ENCODE results near the gene PLEKHM3. TPM values are rescaled to one million over a fixed set of nuclear protein-coding genes. Genes with fewer than 3 reads are reported as not detected.

Gene PLEKHM3
- 10 to 100 TPM in 1 of 2 donors, 1 to 10 TPM in 1; 5.5 to 18.3 TPM for total RNA-seq
- polyA plus RNA-seq = 1 to 10 TPM; 3.0 to 5.5 TPM

- WGBS = 3% methylated on average over 38 of the region's 38 CpGs
- peak; percentile 91 for DNase-seq (ENCODE audit: low spot score)
- H3K9ac ChIP-seq (ENCODE audit: low read depth in 1 of 2, low read length in 2 of 2) = peak within 1 kb of the TSS; percentile 67 to 89
- no peaks in the 10 kb centered on the region for H3K36me3 ChIP-seq (ENCODE audit: control insufficient read depth in 4 of 4, insufficient read depth in 3 of 4, low read depth in 1 of 4, low read length in 3 of 4)
- peaks cover 3 to 10% (median 6%) of the 10 kb centered on the region in 4 donors for H3K4me1 ChIP-seq (ENCODE audit: control insufficient read depth in 4 of 4, insufficient read depth in 4 of 4, low read length in 3 of 4)
- no peaks in the 10 kb centered on the region for H3K27me3 ChIP-seq (ENCODE audit: control insufficient read depth in 4 of 4, insufficient read depth in 4 of 4, low read length in 3 of 4)
- no peaks in the 10 kb centered on the region for H3K9me3 ChIP-seq (ENCODE audit: control insufficient read depth in 4 of 4, low read length in 3 of 4)
- TF ChIP-seq ZBTB33 (IDR thresholded peaks at IDR 0.05) (peak; percentile 62), HNF4A (conservative IDR thresholded peaks at IDR 0.05) (peak in 1 of 2 donors; percentile 31), SP1 (IDR thresholded peaks at IDR 0.05) (peak; percentile 58), JUND (IDR thresholded peaks at IDR 0.05) (no peak), TAF1 (conservative IDR thresholded peaks at IDR 0.05) (peak; percentile 32), YY1 (IDR thresholded peaks at IDR 0.05) (peak; percentile 91), GABPA (IDR thresholded peaks at IDR 0.05 in 1 of 2, conservative IDR thresholded peaks at IDR 0.05 in 1 of 2) (peak; percentile 82 to 90), RXRA (IDR thresholded peaks at IDR 0.05) (peak; percentile 32 to 51), REST (IDR thresholded peaks at IDR 0.05) (peak; percentile 68), HNF4G (IDR thresholded peaks at IDR 0.05) (no peak), FOXA1 (IDR thresholded peaks at IDR 0.05) (peak; percentile 67), EGR1 (IDR thresholded peaks at IDR 0.05; ENCODE audit: low read depth in 2 of 2) (no peak), FOXA2 (IDR thresholded peaks at IDR 0.05) (peak; percentile 80), NR2F2 (IDR thresholded peaks at IDR 0.05) (no peak), ATF3 (IDR thresholded peaks at IDR 0.05) (no peak), RAD21 (IDR thresholded peaks at IDR 0.05) (peak; percentile 47 to 58)
- TF ChIP-seq, protein P1, sequence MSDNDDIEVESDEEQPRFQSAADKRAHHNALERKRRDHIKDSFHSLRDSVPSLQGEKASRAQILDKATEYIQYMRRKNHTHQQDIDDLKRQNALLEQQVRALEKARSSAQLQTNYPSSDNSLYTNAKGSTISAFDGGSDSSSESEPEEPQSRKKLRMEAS (IDR thresholded peaks at IDR 0.05) = peak; percentile 42
- TF ChIP-seq, protein P2, sequence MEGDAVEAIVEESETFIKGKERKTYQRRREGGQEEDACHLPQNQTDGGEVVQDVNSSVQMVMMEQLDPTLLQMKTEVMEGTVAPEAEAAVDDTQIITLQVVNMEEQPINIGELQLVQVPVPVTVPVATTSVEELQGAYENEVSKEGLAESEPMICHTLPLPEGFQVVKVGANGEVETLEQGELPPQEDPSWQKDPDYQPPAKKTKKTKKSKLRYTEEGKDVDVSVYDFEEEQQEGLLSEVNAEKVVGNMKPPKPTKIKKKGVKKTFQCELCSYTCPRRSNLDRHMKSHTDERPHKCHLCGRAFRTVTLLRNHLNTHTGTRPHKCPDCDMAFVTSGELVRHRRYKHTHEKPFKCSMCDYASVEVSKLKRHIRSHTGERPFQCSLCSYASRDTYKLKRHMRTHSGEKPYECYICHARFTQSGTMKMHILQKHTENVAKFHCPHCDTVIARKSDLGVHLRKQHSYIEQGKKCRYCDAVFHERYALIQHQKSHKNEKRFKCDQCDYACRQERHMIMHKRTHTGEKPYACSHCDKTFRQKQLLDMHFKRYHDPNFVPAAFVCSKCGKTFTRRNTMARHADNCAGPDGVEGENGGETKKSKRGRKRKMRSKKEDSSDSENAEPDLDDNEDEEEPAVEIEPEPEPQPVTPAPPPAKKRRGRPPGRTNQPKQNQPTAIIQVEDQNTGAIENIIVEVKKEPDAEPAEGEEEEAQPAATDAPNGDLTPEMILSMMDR (IDR thresholded peaks at IDR 0.05; ENCODE audit: low read depth, low read length, missing input control) = no peak
- peak within 1 kb of the TSS; percentile 71 to 74 for H3K27ac ChIP-seq (ENCODE audit: low read depth in 1 of 2, low read length in 2 of 2)
- peak within 1 kb of the TSS; percentile 68 to 92 (median 85) for H3K4me3 ChIP-seq (ENCODE audit: low read depth in 1 of 3, low read length in 3 of 3)
These were observed at the start of gene PLEKHM3 for GRCh38 chr2:208025037-208025813. TSS of gene PLEKHM3 (minus strand) at chr2:208025527. CDS start at chr2:208001639, 23,888 bp downstream.

Data from liver (tissue), 9 donors.